Spinal cord (tissue), 10 donors: Measurements from ENCODE around the gene LGALSL. TPM values are rescaled to one million over a fixed set of nuclear protein-coding genes. Genes with fewer than 3 reads are reported as not detected.

Experiments
- DNase-seq, 6 donors: peaks; one replicate each; pipeline versions ENCODE4 v3.0.0 to v3.0.0-alpha.2; 2013 to 2015; ENCODE audit warnings: low spot score in 6 of 6, low read depth in 4 of 6
- H3K27ac ChIP-seq: one replicate; pipeline ENCODE4 v1.5.1; 2013; ENCODE audit warnings: low read depth, low read length, control low read depth
- H3K27me3 ChIP-seq: one replicate; pipeline ENCODE4 v1.6.1; 2013; ENCODE audit warnings: low read length; ENCODE audit not compliant: control insufficient read depth, insufficient read depth
- H3K36me3 ChIP-seq: one replicate; pipeline ENCODE4 v1.6.1; 2013; ENCODE audit warnings: low read length; ENCODE audit not compliant: control insufficient read depth, insufficient read depth
- H3K4me1 ChIP-seq: one replicate; pipeline ENCODE4 v1.6.1; 2013; ENCODE audit warnings: low read length; ENCODE audit not compliant: control insufficient read depth, insufficient read depth
- H3K4me3 ChIP-seq: one replicate; pipeline ENCODE4 v1.5.1; 2013; ENCODE audit warnings: low read depth, low read length, control low read depth
- H3K9me3 ChIP-seq: one replicate; pipeline ENCODE4 v1.6.1; 2013; ENCODE audit warnings: low read length; ENCODE audit not compliant: control insufficient read depth, insufficient read depth
- WGBS: methylation state at CpG from one replicate; pipeline ENCODE4 v1.1.5; 2013; ENCODE audit warnings: missing lambda C conversion rate; ENCODE audit not compliant: insufficient coverage; 5-methylcytosine and 5-hydroxymethylcytosine counted together
- polyA plus RNA-seq, 2 donors: library from polyadenylated mRNA; unstranded; fragments of 120-200 nt; gene quantifications; one replicate each; pipeline ENCODE4 v1.2.1, GENCODE V29; 2013; ENCODE audit not compliant: insufficient read length in 2 of 2
- total RNA-seq, 2 donors: library from RNA; depleted of rRNA in 1 of 2; stranded (reverse); fragments of 120-200 nt in 1 of 2; fragments of >200 nt in 1 of 2; gene quantifications; one replicate each; pipeline versions ENCODE4 v1.2.3 to v1.2.4, GENCODE V29; 2013 to 2014
- donor health status: healthy.

Gene LGALSL
- total and polyA plus RNA-seq, 4 donors, result 19.8 to 50.2 (median 38.5) TPM

- H3K4me3 ChIP-seq, result no peak overlapping the region
- no peak overlapping the region for H3K27ac ChIP-seq
- H3K9me3 ChIP-seq, result no peaks in the 10 kb centered on the region
- no peaks in the 10 kb centered on the region for H3K36me3 ChIP-seq
- DNase-seq, result peak in 2 of 6 donors; percentile 63 to 68
- no peaks in the 10 kb centered on the region for H3K27me3 ChIP-seq
- H3K4me1 ChIP-seq, result peaks cover 4% of the 10 kb centered on the region
- 60% methylated on average over 17 of the region's 20 CpGs for WGBS
Measured at GRCh38 chr2:64488050-64488974, 34.4 kb downstream of the LGALSL start.

GRCh38 chr2:64489081-64489751 lies 35.3 kb downstream of the LGALSL start:
- H3K27ac ChIP-seq, result no peak overlapping the region
- peaks cover 4% of the 10 kb centered on the region for H3K4me1 ChIP-seq
- 90% methylated on average over 3 of the region's 5 CpGs for WGBS
- no peak overlapping the region for H3K4me3 ChIP-seq
- no peaks in the 10 kb centered on the region for H3K27me3 ChIP-seq
- DNase-seq, result no peak
- H3K9me3 ChIP-seq, result no peaks in the 10 kb centered on the region
- H3K36me3 ChIP-seq, result no peaks in the 10 kb centered on the region

GRCh38 chr2:64491426-64491825 lies 37.5 kb downstream of the LGALSL start:
- Histone ChIP-seq H3K4me3 (no peak overlapping the region), H3K9me3 (no peaks in the 10 kb centered on the region), H3K27me3 (no peaks in the 10 kb centered on the region), H3K4me1 (no peaks in the 10 kb centered on the region), H3K27ac (no peak overlapping the region), H3K36me3 (no peaks in the 10 kb centered on the region)
- no peak for DNase-seq
- WGBS, result 93% methylated on average over 3 of the region's 4 CpGs

GRCh38 chr2:64492272-64492671 lies 38.3 kb downstream of the LGALSL start:
- no peaks in the 10 kb centered on the region for H3K4me1 ChIP-seq
- no peak for DNase-seq
- no peaks in the 10 kb centered on the region for H3K9me3 ChIP-seq
- no peaks in the 10 kb centered on the region for H3K36me3 ChIP-seq
- H3K27me3 ChIP-seq, result no peaks in the 10 kb centered on the region
- WGBS, result no CpG with 5 or more reads among the region's 3 CpGs
- no peak overlapping the region for H3K4me3 ChIP-seq
- no peak overlapping the region for H3K27ac ChIP-seq

GRCh38 chr2:64492821-64493220 lies 38.9 kb downstream of the LGALSL start:
- Histone ChIP-seq H3K27ac (no peak overlapping the region), H3K27me3 (no peaks in the 10 kb centered on the region), H3K4me1 (no peaks in the 10 kb centered on the region), H3K9me3 (no peaks in the 10 kb centered on the region), H3K36me3 (no peaks in the 10 kb centered on the region), H3K4me3 (no peak overlapping the region)
- no CpG with 5 or more reads among the region's 3 CpGs for WGBS
- no peak for DNase-seq

- Histone ChIP-seq H3K27ac (no peak overlapping the region), H3K36me3 (no peaks in the 10 kb centered on the region), H3K27me3 (no peaks in the 10 kb centered on the region), H3K9me3 (no peaks in the 10 kb centered on the region), H3K4me1 (no peaks in the 10 kb centered on the region), H3K4me3 (no peak overlapping the region)
- no peak for DNase-seq
- WGBS, result 100% methylated on average over 2 of the region's 4 CpGs
Measured at GRCh38 chr2:64493788-64494187, 39.8 kb downstream of the LGALSL start.

GRCh38 chr2:64498438-64498837 lies 44.5 kb downstream of the LGALSL start:
- Histone ChIP-seq H3K36me3 (no peaks in the 10 kb centered on the region), H3K27me3 (no peaks in the 10 kb centered on the region), H3K4me3 (no peak overlapping the region), H3K4me1 (no peaks in the 10 kb centered on the region), H3K9me3 (no peaks in the 10 kb centered on the region), H3K27ac (no peak overlapping the region)
- DNase-seq, result no peak
- WGBS, result 100% methylated on average over 1 of the region's 1 CpG

- Histone ChIP-seq H3K36me3 (no peaks in the 10 kb centered on the region), H3K9me3 (no peaks in the 10 kb centered on the region), H3K27me3 (no peaks in the 10 kb centered on the region), H3K4me1 (no peaks in the 10 kb centered on the region), H3K27ac (no peak overlapping the region), H3K4me3 (no peak overlapping the region)
- 89% methylated on average over 5 of the region's 5 CpGs for WGBS
- no peak for DNase-seq
Measured at GRCh38 chr2:64500549-64500948, 46.6 kb downstream of the LGALSL start.

GRCh38 chr2:64501946-64502345 lies 48.0 kb downstream of the LGALSL start:
- no peaks in the 10 kb centered on the region for H3K36me3 ChIP-seq
- WGBS, result 80% methylated on average over 1 of the region's 1 CpG
- H3K4me3 ChIP-seq, result no peak overlapping the region
- H3K27ac ChIP-seq, result no peak overlapping the region
- DNase-seq, result no peak
- no peaks in the 10 kb centered on the region for H3K27me3 ChIP-seq
- H3K9me3 ChIP-seq, result no peaks in the 10 kb centered on the region
- no peaks in the 10 kb centered on the region for H3K4me1 ChIP-seq

- H3K4me1 ChIP-seq, result no peaks in the 10 kb centered on the region
- no peak for DNase-seq
- H3K4me3 ChIP-seq, result no peak overlapping the region
- no peaks in the 10 kb centered on the region for H3K36me3 ChIP-seq
- 92% methylated on average over 4 of the region's 4 CpGs for WGBS
- H3K9me3 ChIP-seq, result no peaks in the 10 kb centered on the region
- no peak overlapping the region for H3K27ac ChIP-seq
- no peaks in the 10 kb centered on the region for H3K27me3 ChIP-seq
Measured at GRCh38 chr2:64502860-64503259, 48.9 kb downstream of the LGALSL start.
